SK-N-SH (cell line): ENCODE data around the gene ATG4C.
A peak's percentile ranks its signal among the peaks of the same experiment; 100 is the strongest.

Experiments used
- GABPA ChIP-seq: IDR thresholded peaks from 2 replicates; pipeline ENCODE4 v1.4.0; 2012; ENCODE audit warnings: low read depth, mild to moderate bottlenecking
- MAX ChIP-seq: IDR thresholded peaks from 2 replicates; pipeline ENCODE4 v1.4.0; 2012; ENCODE audit warnings: low read depth
- MXI1 ChIP-seq: IDR thresholded peaks from 2 replicates; pipeline ENCODE4 v1.6.1; 2012; ENCODE audit warnings: mild to moderate bottlenecking, low read depth, low read length, improper control_type of control experiment
- RFX5 ChIP-seq: IDR thresholded peaks from 2 replicates; pipeline ENCODE4 v1.6.1; 2012; ENCODE audit warnings: mild to moderate bottlenecking, improper control_type of control experiment, low read length
- TF ChIP-seq, protein P1 (sequence below): fragments of 200-600 bp; sonication (generic); IDR thresholded peaks from 2 replicates; pipeline ENCODE4 v1.6.1; 2017; ENCODE audit warnings: antibody characterized with exemption, mild to moderate bottlenecking, moderate library complexity
- TF ChIP-seq, protein P2 (sequence below): fragments of 150-350 bp; IDR thresholded peaks from 2 replicates; pipeline ENCODE4 v1.6.1; 2017; ENCODE audit warnings: antibody characterized with exemption, low read length, low read depth, borderline replicate concordance

GRCh38 chr1:62849031-62849430 lies 65.1 kb downstream of the ATG4C start:
- TF ChIP-seq, protein P1, sequence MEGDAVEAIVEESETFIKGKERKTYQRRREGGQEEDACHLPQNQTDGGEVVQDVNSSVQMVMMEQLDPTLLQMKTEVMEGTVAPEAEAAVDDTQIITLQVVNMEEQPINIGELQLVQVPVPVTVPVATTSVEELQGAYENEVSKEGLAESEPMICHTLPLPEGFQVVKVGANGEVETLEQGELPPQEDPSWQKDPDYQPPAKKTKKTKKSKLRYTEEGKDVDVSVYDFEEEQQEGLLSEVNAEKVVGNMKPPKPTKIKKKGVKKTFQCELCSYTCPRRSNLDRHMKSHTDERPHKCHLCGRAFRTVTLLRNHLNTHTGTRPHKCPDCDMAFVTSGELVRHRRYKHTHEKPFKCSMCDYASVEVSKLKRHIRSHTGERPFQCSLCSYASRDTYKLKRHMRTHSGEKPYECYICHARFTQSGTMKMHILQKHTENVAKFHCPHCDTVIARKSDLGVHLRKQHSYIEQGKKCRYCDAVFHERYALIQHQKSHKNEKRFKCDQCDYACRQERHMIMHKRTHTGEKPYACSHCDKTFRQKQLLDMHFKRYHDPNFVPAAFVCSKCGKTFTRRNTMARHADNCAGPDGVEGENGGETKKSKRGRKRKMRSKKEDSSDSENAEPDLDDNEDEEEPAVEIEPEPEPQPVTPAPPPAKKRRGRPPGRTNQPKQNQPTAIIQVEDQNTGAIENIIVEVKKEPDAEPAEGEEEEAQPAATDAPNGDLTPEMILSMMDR, result peak; percentile 18; the same call in 1 of the 2 replicates
- TF ChIP-seq MAX (no peak), GABPA (no peak), MXI1 (no peak), RFX5 (no peak)
- TF ChIP-seq, protein P2, sequence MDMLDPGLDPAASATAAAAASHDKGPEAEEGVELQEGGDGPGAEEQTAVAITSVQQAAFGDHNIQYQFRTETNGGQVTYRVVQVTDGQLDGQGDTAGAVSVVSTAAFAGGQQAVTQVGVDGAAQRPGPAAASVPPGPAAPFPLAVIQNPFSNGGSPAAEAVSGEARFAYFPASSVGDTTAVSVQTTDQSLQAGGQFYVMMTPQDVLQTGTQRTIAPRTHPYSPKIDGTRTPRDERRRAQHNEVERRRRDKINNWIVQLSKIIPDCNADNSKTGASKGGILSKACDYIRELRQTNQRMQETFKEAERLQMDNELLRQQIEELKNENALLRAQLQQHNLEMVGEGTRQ, result no peak
